GM13977 (cell line): Measurements from ENCODE around the gene FAM3C.

ENCODE experiments used
- DNase-seq: peaks from one replicate; pipeline ENCODE4 v3.0.0; 2012; ENCODE audit warnings: low spot score
- CTCF ChIP-seq: IDR thresholded peaks from 2 replicates; pipeline ENCODE4 v1.5.1; 2012; ENCODE audit warnings: mild to moderate bottlenecking, control low read depth; ENCODE audit not compliant: insufficient read depth; ENCODE audit errors: extremely low read depth, missing control alignments
- in situ Hi-C: fragments of 300-500 bp; cut with MboI; formaldehyde crosslinking; loops from one replicate; pipeline ENCODE4 v1.12.0; 2022; ENCODE audit warnings: low sequenced_read_pairs, low pct_unique_long_range_greater_than_20kb, mixed read lengths, inconsistent platforms; ENCODE audit not compliant: unreplicated experiment

The FAM3C gene

GRCh38 chr7:121343302-121343701, 52.8 kb downstream of the FAM3C start:
- DNase-seq: no peak
- in situ Hi-C loops: loop anchor here (25.0 kb wide), 1 partner anchor 206 kb away; no protein-coding TSS in a partner anchor
- TF ChIP-seq CTCF: no peak

GRCh38 chr7:121342631-121343030, 53.5 kb downstream of the FAM3C start:
- DNase-seq: no peak
- in situ Hi-C loops: loop anchor here (25.0 kb wide), 1 partner anchor 205 kb away; no protein-coding TSS in a partner anchor
- no peak for TF ChIP-seq CTCF

GRCh38 chr7:121341933-121342332, 54.2 kb downstream of the FAM3C start:
- DNase-seq: no peak
- TF ChIP-seq CTCF: no peak
- in situ Hi-C loops: loop anchor here (25.0 kb wide), 1 partner anchor 205 kb away; no protein-coding TSS in a partner anchor

GRCh38 chr7:121339082-121339481, 57.0 kb downstream of the FAM3C start:
- TF ChIP-seq CTCF: no peak
- in situ Hi-C loops: loop anchor here (25.0 kb wide), 1 partner anchor 202 kb away; no protein-coding TSS in a partner anchor
- no peak for DNase-seq

- TF ChIP-seq CTCF: peak; percentile 39
- in situ Hi-C loops: loop anchor here (25.0 kb wide), 1 partner anchor 200 kb away; no protein-coding TSS in a partner anchor
- peak; percentile 12 for DNase-seq
Measured at GRCh38 chr7:121337398-121337797, 58.7 kb downstream of the FAM3C start.

GRCh38 chr7:121336579-121336978, 59.5 kb downstream of the FAM3C start:
- in situ Hi-C loops: loop anchor here (25.0 kb wide), 1 partner anchor 199 kb away; no protein-coding TSS in a partner anchor

More at GRCh38 chr7:121336579-121336978, 59.5 kb downstream of the FAM3C start:
- TF ChIP-seq CTCF: no peak
- DNase-seq: no peak
